Choroid plexus epithelial cell (primary cell): ENCODE data around the gene TAPT1.

Experiments
- DNase-seq: peaks from one replicate; pipeline ENCODE4 v3.0.0-alpha.2; 2010; ENCODE audit warnings: low read depth
- H3K4me3 ChIP-seq: 2 replicates; pipeline ENCODE4 v1.5.1; 2011; ENCODE audit warnings: low read depth, mild to moderate bottlenecking, control low read depth, low read length, moderate library complexity
- CTCF ChIP-seq: conservative IDR thresholded peaks from 2 replicates; pipeline ENCODE4 v1.5.1; 2011; ENCODE audit warnings: low read depth, mild to moderate bottlenecking, control low read depth, inconsistent platforms, low read length, moderate library complexity

TAPT1 gene

GRCh38 chr4:16118090-16118489 lies 108.2 kb downstream of the TAPT1 start:
- no peak for TF ChIP-seq CTCF
- no peak overlapping the region for H3K4me3 ChIP-seq
- no peak for DNase-seq

- no peak for DNase-seq
Observed at GRCh38 chr4:16117164-16117563, 109.1 kb downstream of the TAPT1 start.

GRCh38 chr4:16116493-16116990 lies 109.7 kb downstream of the TAPT1 start:
- H3K4me3 ChIP-seq = no peak overlapping the region
- TF ChIP-seq CTCF = no peak
- DNase-seq = no peak

More at GRCh38 chr4:16117164-16117563, 109.1 kb downstream of the TAPT1 start:
- H3K4me3 ChIP-seq = no peak overlapping the region
- no peak for TF ChIP-seq CTCF

GRCh38 chr4:16116019-16116418 lies 110.3 kb downstream of the TAPT1 start:
- no peak overlapping the region for H3K4me3 ChIP-seq
- no peak for TF ChIP-seq CTCF
- DNase-seq = no peak

GRCh38 chr4:16114546-16114945 lies 111.7 kb downstream of the TAPT1 start:
- no peak overlapping the region for H3K4me3 ChIP-seq
- no peak for TF ChIP-seq CTCF
- no peak for DNase-seq

- no peak overlapping the region for H3K4me3 ChIP-seq
- no peak for TF ChIP-seq CTCF
- no peak for DNase-seq
Observed at GRCh38 chr4:16113741-16114140, 112.5 kb downstream of the TAPT1 start.

GRCh38 chr4:16111533-16111932 lies 114.7 kb downstream of the TAPT1 start:
- no peak overlapping the region for H3K4me3 ChIP-seq
- no peak for TF ChIP-seq CTCF
- no peak for DNase-seq
